Prostate gland (tissue), 2 donors: ENCODE data around the gene OGN. TPM values are rescaled to one million over a fixed set of nuclear protein-coding genes. Genes with fewer than 3 reads are reported as not detected.

ENCODE experiments used
- DNase-seq: peaks from one replicate; pipeline ENCODE4 v3.0.0-alpha.2; 2019; ENCODE audit warnings: low spot score
- H3K27ac ChIP-seq, 2 donors: fragments of 200-600 bp; sonication (generic); 2 replicates each; pipeline ENCODE4 v1.5.1; 2017 to 2019
- H3K27me3 ChIP-seq: fragments of 200-600 bp; sonication (generic); replicated peaks from 2 replicates; pipeline ENCODE4 v1.5.1; 2019; ENCODE audit not compliant: insufficient read depth
- H3K36me3 ChIP-seq, 2 donors: fragments of 200-600 bp; sonication (generic); 1 replicate in 1 of 2; 2 replicates in 1 of 2; pipeline versions ENCODE4 v1.5.1 to v1.8.1; 2017 to 2019
- H3K4me1 ChIP-seq: fragments of 200-600 bp; sonication (generic); replicated peaks from 2 replicates; pipeline ENCODE4 v1.5.1; 2019
- H3K4me3 ChIP-seq, 2 donors: fragments of 200-600 bp; sonication (generic); 2 replicates each; pipeline ENCODE4 v1.5.1; 2017 to 2019
- H3K9me3 ChIP-seq: fragments of 200-600 bp; sonication (generic); 2 replicates; pipeline ENCODE4 v1.5.1; 2017
- CTCF ChIP-seq, 4 experiments: fragments of 200-600 bp in 2 of 4; fragments of 450-650 bp in 2 of 4; sonication (generic) in 2 of 4; IDR thresholded peaks; 1 replicate in 3 of 4; 2 replicates in 1 of 4; pipeline ENCODE4 v1.5.1; 2016 to 2019; ENCODE audit warnings: antibody characterized with exemption in 4 of 4, mild to moderate bottlenecking in 2 of 4, moderate library complexity in 2 of 4
- POLR2A ChIP-seq: fragments of 450-650 bp; IDR thresholded peaks from one replicate; pipeline ENCODE4 v1.6.1; 2016; ENCODE audit warnings: antibody characterized with exemption, mild to moderate bottlenecking
- POLR2AphosphoS5 ChIP-seq: sonication (generic); formaldehyde crosslinking; IDR thresholded peaks from one replicate; pipeline ENCODE4 v1.6.1; 2017; ENCODE audit warnings: antibody characterized with exemption
- WGBS: methylation state at CpG from one replicate; pipeline ENCODE4 v1.1.5; 2018; 5-methylcytosine and 5-hydroxymethylcytosine counted together
- intact Hi-C: fragments of 100-400 bp; cut with DNase I; formaldehyde crosslinking; loops from one replicate; pipeline ENCODE4 v1.14.2; 2022
- total RNA-seq, 2 donors: library from RNA; depleted of rRNA; stranded (reverse); fragments of >200 nt; gene quantifications; one replicate each; pipeline ENCODE4 v1.1.0, GENCODE V29; 2016

Gene OGN
- total RNA-seq, 2 donors from 2014 or later, result 6.9 to 24.4 TPM

GRCh38 chr9:92406477-92406876 lies 2.1 kb upstream of the OGN start:
- no peak overlapping the region for H3K4me3 ChIP-seq
- no peaks in the 10 kb centered on the region for H3K4me1 ChIP-seq
- no peaks in the 10 kb centered on the region for H3K9me3 ChIP-seq
- WGBS, result 38% methylated on average over 3 of the region's 3 CpGs
- peak overlapping the region in 1 of 2 donors; percentile 18 for H3K27ac ChIP-seq
- H3K27me3 ChIP-seq, result no peaks in the 10 kb centered on the region
- peak; percentile 10 for DNase-seq
- intact Hi-C loops, result no loop called here
- TF ChIP-seq POLR2AphosphoS5 (peak; percentile 13), CTCF (IDR thresholded peaks at IDR 0.05) (no peak), POLR2A (no peak)
- H3K36me3 ChIP-seq, result no peaks in the 10 kb centered on the region

GRCh38 chr9:92405818-92406217 lies 1.4 kb upstream of the OGN start:
- intact Hi-C loops, result no loop called here
- no peaks in the 10 kb centered on the region for H3K4me1 ChIP-seq
- H3K4me3 ChIP-seq, result no peak overlapping the region
- 50% methylated on average over 4 of the region's 4 CpGs for WGBS
- no peaks in the 10 kb centered on the region for H3K9me3 ChIP-seq
- H3K27ac ChIP-seq, result peak overlapping the region; percentile 18 to 38
- TF ChIP-seq POLR2AphosphoS5 (no peak), CTCF (IDR thresholded peaks at IDR 0.05) (no peak), POLR2A (no peak)
- no peaks in the 10 kb centered on the region for H3K36me3 ChIP-seq
- H3K27me3 ChIP-seq, result no peaks in the 10 kb centered on the region
- no peak for DNase-seq

GRCh38 chr9:92402826-92403745 lies 1.3 kb downstream of the OGN start:
- whole genome bisulfite sequencing, result 55% methylated on average over 5 of the region's 5 CpGs
- peak overlapping the region in 1 of 2 donors; percentile 4 for H3K27ac ChIP-seq
- no peaks in the 10 kb centered on the region for H3K4me1 ChIP-seq
- intact Hi-C loops, result no loop called here
- TF ChIP-seq CTCF (IDR thresholded peaks at IDR 0.05) (no peak), POLR2AphosphoS5 (no peak), POLR2A (no peak)
- DNase-seq, result no peak
- H3K4me3 ChIP-seq, result peak overlapping the region in 1 of 2 donors; percentile 10
- H3K36me3 ChIP-seq, result no peaks in the 10 kb centered on the region
- H3K9me3 ChIP-seq, result no peaks in the 10 kb centered on the region
- H3K27me3 ChIP-seq, result no peaks in the 10 kb centered on the region

- TF ChIP-seq POLR2AphosphoS5 (no peak), CTCF (IDR thresholded peaks at IDR 0.05) (no peak), POLR2A (no peak)
- Histone ChIP-seq H3K9me3 (no peaks in the 10 kb centered on the region), H3K27ac (no peak overlapping the region), H3K36me3 (no peaks in the 10 kb centered on the region), H3K4me1 (no peaks in the 10 kb centered on the region), H3K27me3 (no peaks in the 10 kb centered on the region), H3K4me3 (no peak overlapping the region)
- WGBS, result 63% methylated on average over 1 of the region's 1 CpG
- intact Hi-C loops, result no loop called here
- DNase-seq, result no peak
These were observed 2.0 kb downstream of the OGN start for GRCh38 chr9:92402360-92402759.

- intact Hi-C loops, result no loop called here
- 73% methylated on average over 3 of the region's 3 CpGs for WGBS
- Histone ChIP-seq H3K36me3 (no peaks in the 10 kb centered on the region), H3K4me1 (no peaks in the 10 kb centered on the region), H3K27ac (no peak overlapping the region), H3K27me3 (no peaks in the 10 kb centered on the region), H3K4me3 (no peak overlapping the region), H3K9me3 (no peaks in the 10 kb centered on the region)
- TF ChIP-seq POLR2AphosphoS5 (peak; percentile 73), CTCF (IDR thresholded peaks at IDR 0.05) (no peak)
- no peak for DNase-seq
These were observed 6.5 kb downstream of the OGN start for GRCh38 chr9:92397853-92398252.
